H1 (cell line): ENCODE measurements around the gene CTBP2. TPM values are rescaled to one million over a fixed set of nuclear protein-coding genes. Genes with fewer than 3 reads are reported as not detected.

Experiments
- CTCF ChIA-PET: fragments of 300-600 bp; sonication (Branson Sonifier 250); formaldehyde crosslinking; loops from one replicate; lab custom pipeline; 2021; ENCODE audit not compliant: partially characterized antibody; lab: Charles Lee
- POLR2A ChIA-PET: fragments of 300-600 bp; sonication (Branson Sonifier 250); formaldehyde crosslinking; loops from one replicate; lab custom pipeline; 2021; ENCODE audit warnings: inconsistent platforms; ENCODE audit not compliant: partially characterized antibody; lab: Charles Lee
- DNase-seq, 2 experiments: peaks; one replicate each; pipeline versions ENCODE4 v3.0.0 to v3.0.0-alpha.2; 2010 to 2022; ENCODE audit warnings: low spot score in 2 of 2, low read depth in 1 of 2, mixed read lengths in 1 of 2
- FAIRE-seq: peaks from 2 replicates; lab custom pipeline; 2011; peaks lifted over from hg19 to GRCh38; lab: Jason Lieb, UNC
- H2AFZ ChIP-seq: 2 replicates; pipeline ENCODE4 v1.8.1; 2012; ENCODE audit warnings: low read length, inconsistent platforms
- H2AK5ac ChIP-seq: 2 replicates; pipeline ENCODE4 v1.6.1; 2013; ENCODE audit warnings: low read depth, low read length
- H2BK120ac ChIP-seq: replicated peaks from 2 replicates; pipeline ENCODE3; 2013; ENCODE audit warnings: low read depth, low read length, inconsistent platforms
- H2BK12ac ChIP-seq: 2 replicates; pipeline ENCODE4 v1.6.1; 2013; ENCODE audit warnings: low read depth, low read length
- H2BK15ac ChIP-seq: 2 replicates; pipeline ENCODE4 v1.6.1; 2013; ENCODE audit warnings: low read length
- H2BK20ac ChIP-seq: 2 replicates; pipeline ENCODE4 v1.6.1; 2013; ENCODE audit warnings: low read length
- H2BK5ac ChIP-seq: 2 replicates; pipeline ENCODE4 v1.6.1; 2013; ENCODE audit warnings: low read depth, low read length
- H3K14ac ChIP-seq: 2 replicates; pipeline ENCODE4 v1.6.1; 2013; ENCODE audit warnings: inconsistent platforms; ENCODE audit not compliant: insufficient read length
- H3K18ac ChIP-seq: 2 replicates; pipeline ENCODE4 v1.6.1; 2013; ENCODE audit warnings: low read length; ENCODE audit errors: extremely low read depth
- H3K23ac ChIP-seq: 2 replicates; pipeline ENCODE4 v1.6.1; 2013; ENCODE audit warnings: inconsistent platforms; ENCODE audit not compliant: insufficient read length
- H3K23me2 ChIP-seq: 2 replicates; pipeline ENCODE4 v1.6.1; 2013; ENCODE audit warnings: low read depth, low read length
- H3K27ac ChIP-seq: 2 replicates; pipeline ENCODE4 v1.6.1; 2011; ENCODE audit warnings: low read depth, low read length, inconsistent platforms
- H3K27me3 ChIP-seq, 4 experiments: replicated peaks in 1 of 4; 1 replicate in 1 of 4; 2 replicates in 3 of 4; pipeline versions ENCODE4 v1.6.1 to v1.8.1; 2011 to 2013; ENCODE audit warnings: low read length in 3 of 4, mild to moderate bottlenecking in 3 of 4, inconsistent platforms in 2 of 4, mixed read lengths in 2 of 4, moderate library complexity in 1 of 4; ENCODE audit not compliant: control insufficient read depth in 3 of 4, insufficient read depth in 3 of 4; ENCODE audit errors: extremely low read depth in 1 of 4
- H3K36me3 ChIP-seq, 4 experiments: 2 replicates each; pipeline versions ENCODE4 v1.6.1 to v1.8.1; 2011 to 2013; ENCODE audit warnings: mild to moderate bottlenecking in 4 of 4, low read length in 3 of 4, moderate library complexity in 2 of 4, control low read depth in 1 of 4, inconsistent platforms in 1 of 4; ENCODE audit not compliant: insufficient read depth in 4 of 4, control insufficient read depth in 2 of 4
- H3K4ac ChIP-seq: replicated peaks from 2 replicates; pipeline ENCODE3; 2013; ENCODE audit warnings: low read length, low read depth, mixed read lengths, inconsistent platforms; ENCODE audit not compliant: insufficient read length
- H3K4me1 ChIP-seq, 4 experiments: replicated peaks in 1 of 4; 1 replicate in 1 of 4; 2 replicates in 3 of 4; pipeline versions ENCODE4 v1.6.1 to v1.8.1; 2011 to 2013; ENCODE audit warnings: low read length in 3 of 4, inconsistent platforms in 2 of 4, mixed read lengths in 1 of 4; ENCODE audit not compliant: insufficient read depth in 4 of 4, control insufficient read depth in 3 of 4
- H3K4me2 ChIP-seq, 2 experiments: 2 replicates each; pipeline versions ENCODE4 v1.6.1 to v1.8.1; 2011 to 2013; ENCODE audit warnings: low read depth in 2 of 2, low read length in 2 of 2, control low read depth in 1 of 2, inconsistent platforms in 1 of 2, mild to moderate bottlenecking in 1 of 2; ENCODE audit not compliant: insufficient read depth in 1 of 2
- H3K4me3 ChIP-seq, 4 experiments: fragments of 200-600, 300-600 bp in 1 of 4; sonication (generic), shearing (Covaris generic), sonication (Bioruptor Twin) in 1 of 4; 2 replicates each; pipeline versions ENCODE4 v1.5.1 to v1.8.1; 2011 to 2016; ENCODE audit warnings: low read length in 4 of 4, low read depth in 3 of 4, control low read depth in 2 of 4, inconsistent platforms in 2 of 4, mild to moderate bottlenecking in 2 of 4, mixed read lengths in 1 of 4, moderate library complexity in 1 of 4; ENCODE audit not compliant: insufficient read depth in 2 of 4; ENCODE audit errors: extremely low read depth in 1 of 4
- H3K56ac ChIP-seq: replicated peaks from 2 replicates; pipeline ENCODE3; 2013; ENCODE audit warnings: low read depth, mild to moderate bottlenecking, mixed read lengths, low read length, inconsistent platforms; ENCODE audit not compliant: insufficient read length
- H3K79me1 ChIP-seq: 2 replicates; pipeline ENCODE4 v1.6.1; 2013; ENCODE audit warnings: low read depth, low read length, control low read depth
- H3K79me2 ChIP-seq, 2 experiments: 2 replicates each; pipeline versions ENCODE4 v1.6.1 to v1.8.1; 2012 to 2013; ENCODE audit warnings: low read length in 2 of 2, mild to moderate bottlenecking in 2 of 2, inconsistent platforms in 1 of 2; ENCODE audit not compliant: insufficient read depth in 2 of 2, control insufficient read depth in 1 of 2
- H3K9ac ChIP-seq, 4 experiments: replicated peaks in 1 of 4; 1 replicate in 1 of 4; 2 replicates in 3 of 4; pipeline versions ENCODE4 v1.6.1 to v1.8.1; 2011 to 2013; ENCODE audit warnings: low read depth in 3 of 4, low read length in 3 of 4, control low read depth in 2 of 4, mild to moderate bottlenecking in 2 of 4, moderate library complexity in 2 of 4, inconsistent platforms in 1 of 4; ENCODE audit errors: extremely low read depth in 1 of 4
- H3K9me3 ChIP-seq, 2 experiments: 2 replicates each; pipeline versions ENCODE4 v1.6.1 to v1.8.1; 2012 to 2013; ENCODE audit warnings: mild to moderate bottlenecking in 2 of 2, moderate library complexity in 2 of 2, control low read depth in 1 of 2, inconsistent platforms in 1 of 2, low read depth in 1 of 2, low read length in 1 of 2, mixed read lengths in 1 of 2; ENCODE audit not compliant: insufficient read depth in 2 of 2
- H4K20me1 ChIP-seq, 2 experiments: replicated peaks in 1 of 2; 2 replicates each; pipeline versions ENCODE3 to v1.8.1; 2011 to 2013; ENCODE audit warnings: inconsistent platforms in 2 of 2, low read length in 2 of 2, mild to moderate bottlenecking in 1 of 2; ENCODE audit not compliant: insufficient read depth in 2 of 2, control insufficient read depth in 1 of 2
- H4K5ac ChIP-seq: 2 replicates; pipeline ENCODE4 v1.6.1; 2013; ENCODE audit warnings: low read length, low read depth, mixed read lengths, inconsistent platforms; ENCODE audit not compliant: insufficient read length
- H4K8ac ChIP-seq: 2 replicates; pipeline ENCODE4 v1.8.0; 2013; ENCODE audit warnings: mild to moderate bottlenecking, moderate library complexity, low read length, inconsistent platforms; ENCODE audit not compliant: insufficient read depth; ENCODE audit errors: extremely low read depth
- H4K91ac ChIP-seq: replicated peaks from 2 replicates; pipeline ENCODE3; 2013; ENCODE audit warnings: low read length, mixed read lengths, inconsistent platforms; ENCODE audit not compliant: insufficient read length
- BCL11A ChIP-seq, 2 experiments: IDR thresholded peaks; one replicate each; pipeline ENCODE4 v1.6.1; 2011; ENCODE audit warnings: low read depth in 2 of 2, low read length in 2 of 2, mild to moderate bottlenecking in 2 of 2
- CREB1 ChIP-seq: IDR thresholded peaks from 2 replicates; pipeline ENCODE4 v1.6.1; 2012; ENCODE audit warnings: inconsistent platforms
- CTBP2 ChIP-seq: IDR thresholded peaks from 2 replicates; pipeline ENCODE4 v1.7.0; 2011; ENCODE audit warnings: borderline replicate concordance, mild to moderate bottlenecking, moderate library complexity, mixed read lengths, low read length; ENCODE audit not compliant: insufficient read depth, insufficient read length
- GTF2F1 ChIP-seq: IDR thresholded peaks from 2 replicates; pipeline ENCODE4 v1.6.1; 2012; ENCODE audit warnings: low read depth, low read length, improper control_type of control experiment, borderline replicate concordance
- HDAC6 ChIP-seq: IDR thresholded peaks from one replicate; pipeline ENCODE4 v1.7.1; 2012; ENCODE audit warnings: low read depth, mild to moderate bottlenecking, inconsistent platforms, low read length, moderate library complexity
- KDM5A ChIP-seq: fragments of 200-600 bp; IDR thresholded peaks from 2 replicates; pipeline ENCODE4 v1.7.1; 2012; ENCODE audit warnings: mild to moderate bottlenecking, low read length, inconsistent platforms, mixed read lengths
- NRF1 ChIP-seq: IDR thresholded peaks from 2 replicates; pipeline ENCODE4 v1.6.1; 2011; ENCODE audit warnings: mild to moderate bottlenecking, low read depth, low read length, improper control_type of control experiment
- RXRA ChIP-seq: IDR thresholded peaks from 2 replicates; pipeline ENCODE4 v1.6.1; 2011; ENCODE audit warnings: low read depth, mild to moderate bottlenecking, low read length, moderate library complexity; ENCODE audit not compliant: insufficient read depth
- SAP30 ChIP-seq: fragments of 300-600 bp; sonication (generic); IDR thresholded peaks from 2 replicates; pipeline ENCODE4 v1.7.1; 2012; ENCODE audit warnings: low read length, moderate library complexity, mild to moderate bottlenecking, inconsistent platforms; ENCODE audit not compliant: insufficient read depth, insufficient replicate concordance
- SP1 ChIP-seq: IDR thresholded peaks from 2 replicates; pipeline ENCODE4 v1.6.1; 2011; ENCODE audit warnings: low read depth, low read length
- WGBS, 2 experiments: shearing (Covaris generic) in 1 of 2; methylation state at CpG; one replicate each; pipeline versions ENCODE4 v1.1.6 to v1.1.7; 2013 to 2015; ENCODE audit warnings: low lambda C conversion rate in 2 of 2, mixed read lengths in 2 of 2, inconsistent platforms in 1 of 2, low coverage in 1 of 2, missing lambda C conversion rate in 1 of 2; ENCODE audit not compliant: insufficient replicate concordance in 2 of 2, insufficient coverage in 1 of 2, insufficient read length in 1 of 2; ENCODE audit errors: extremely low coverage in 1 of 2, missing lambda C conversion rate in 1 of 2; 5-methylcytosine and 5-hydroxymethylcytosine counted together
- polyA plus RNA-seq, 7 experiments: library from polyadenylated mRNA; depleted of rRNA in 3 of 7; stranded (reverse) in 5 of 7; unstranded in 2 of 7; fragments of >200 nt in 5 of 7; fragments of 200-250 nt in 2 of 7; gene quantifications; 1 replicate in 5 of 7; 2 replicates in 1 of 7; 4 replicates in 1 of 7; pipeline versions ENCODE4 v1.2.1 to v1.2.3, GENCODE V29; 2011 to 2013; ENCODE audit warnings: missing spikeins in 2 of 7, mixed read lengths in 2 of 7
- total RNA-seq: library from RNA; stranded (reverse); fragmentation: NEBNext Ultra II Directional; extraction: Animal tissue kit (Norgen Biotek cat#: 25700); gene quantifications from 2 replicates; pipeline ENCODE4 v1.2.1, GENCODE V29; 2021
- TF ChIP-seq, protein P1 (sequence below), 3 experiments: IDR thresholded peaks; 1 replicate in 2 of 3; 2 replicates in 1 of 3; pipeline versions ENCODE4 v1.5.1 to v1.6.1; 2011; ENCODE audit warnings: low read length in 3 of 3, mild to moderate bottlenecking in 3 of 3, inconsistent platforms in 2 of 3, low read depth in 1 of 3, moderate library complexity in 1 of 3; ENCODE audit not compliant: insufficient read depth in 1 of 3; ENCODE audit errors: control extremely low read depth in 1 of 3

CTBP2 gene
- total and polyA plus RNA-seq, 2 of the 8 experiments (the other 6 are each of a cell fraction or from before 2014, with no cell fraction given) = 208 to 221 TPM

GRCh38 chr10:125016123-125016522, 144.2 kb downstream of the CTBP2 start:
- Histone ChIP-seq H4K5ac (no peak overlapping the region), H3K14ac (no peak overlapping the region), H2BK15ac (no peak overlapping the region), H3K27ac (no peak overlapping the region; the same call in 1 of the 2 replicates), H2BK120ac (no peak overlapping the region), H3K23ac (no peak overlapping the region), H3K36me3 (peaks cover 4 to 43% (median 13%) of the 10 kb centered on the region in 4 experiments; a peak in 7 of 8 replicates), H4K20me1 (peaks cover 37% of the 10 kb centered on the region in 2 experiments), H3K4me2 (no peak overlapping the region), H3K4me3 (no peak overlapping the region), H3K9ac (no peak overlapping the region), H4K91ac (no peak overlapping the region), H2BK12ac (no peak overlapping the region), H2BK5ac (no peak overlapping the region), H3K18ac (no peak overlapping the region), H3K79me2 (peaks cover 2 to 100% of the 10 kb centered on the region in 2 experiments; a peak in 3 of 4 replicates), H2AK5ac (no peak overlapping the region), H4K8ac (no peak overlapping the region), H2AFZ (no peak overlapping the region), H3K27me3 (no peaks in the 10 kb centered on the region), H3K79me1 (peaks cover 46% of the 10 kb centered on the region), H2BK20ac (no peak overlapping the region), H3K23me2 (no peaks in the 10 kb centered on the region), H3K4ac (no peak overlapping the region), H3K9me3 (peaks cover 9 to 12% of the 10 kb centered on the region in 2 experiments; a peak in 3 of 4 replicates), H3K56ac (no peak overlapping the region), H3K4me1 (peaks cover 0 to 4% (median 2%) of the 10 kb centered on the region in 4 experiments; a peak in 3 of 7 replicates)
- ChIA-PET CTCF (no interaction called here), POLR2A (interaction anchor here (1.8 kb wide), 1 partner anchor 20 kb away, joined by 7 read pairs; no protein-coding TSS in a partner anchor)
- 95% methylated on average over 9 of the region's 10 CpGs; no CpG with 5 or more reads in 1 of the 2 experiments for WGBS, 2 experiments
- FAIRE-seq (no peak), DNase-seq (no peak)
- TF ChIP-seq SAP30 (no peak), NRF1 (no peak), RXRA (no peak), HDAC6 (no peak), BCL11A (IDR thresholded peaks at IDR 0.05; ENCODE audit: low read depth in 2 of 2, low read length in 2 of 2) (no peak), CREB1 (no peak), CTBP2 (no peak), KDM5A (no peak), GTF2F1 (no peak), SP1 (no peak)
- TF ChIP-seq, protein P1, sequence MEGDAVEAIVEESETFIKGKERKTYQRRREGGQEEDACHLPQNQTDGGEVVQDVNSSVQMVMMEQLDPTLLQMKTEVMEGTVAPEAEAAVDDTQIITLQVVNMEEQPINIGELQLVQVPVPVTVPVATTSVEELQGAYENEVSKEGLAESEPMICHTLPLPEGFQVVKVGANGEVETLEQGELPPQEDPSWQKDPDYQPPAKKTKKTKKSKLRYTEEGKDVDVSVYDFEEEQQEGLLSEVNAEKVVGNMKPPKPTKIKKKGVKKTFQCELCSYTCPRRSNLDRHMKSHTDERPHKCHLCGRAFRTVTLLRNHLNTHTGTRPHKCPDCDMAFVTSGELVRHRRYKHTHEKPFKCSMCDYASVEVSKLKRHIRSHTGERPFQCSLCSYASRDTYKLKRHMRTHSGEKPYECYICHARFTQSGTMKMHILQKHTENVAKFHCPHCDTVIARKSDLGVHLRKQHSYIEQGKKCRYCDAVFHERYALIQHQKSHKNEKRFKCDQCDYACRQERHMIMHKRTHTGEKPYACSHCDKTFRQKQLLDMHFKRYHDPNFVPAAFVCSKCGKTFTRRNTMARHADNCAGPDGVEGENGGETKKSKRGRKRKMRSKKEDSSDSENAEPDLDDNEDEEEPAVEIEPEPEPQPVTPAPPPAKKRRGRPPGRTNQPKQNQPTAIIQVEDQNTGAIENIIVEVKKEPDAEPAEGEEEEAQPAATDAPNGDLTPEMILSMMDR (IDR thresholded peaks at IDR 0.05; ENCODE audit: control extremely low read depth in 1 of 3, insufficient read depth in 1 of 3, low read depth in 1 of 3, low read length in 3 of 3) = no peak
